Activated effector memory CD4-positive, alpha-beta T cell treated with Interleukin-2 at 50 U/mL for 16 hours (primary cell): Measurements from ENCODE around the gene GSTT2B.
"Not testable (repeated sequence)": the region's sequence is repeated elsewhere in the genome, so short reads cannot be mapped to it uniquely, and the experiment has no call there.

Experiments used
- DNase-seq: peaks from one replicate; pipeline ENCODE4 v3.0.0-alpha.2; 2020

The GSTT2B gene, protein sequence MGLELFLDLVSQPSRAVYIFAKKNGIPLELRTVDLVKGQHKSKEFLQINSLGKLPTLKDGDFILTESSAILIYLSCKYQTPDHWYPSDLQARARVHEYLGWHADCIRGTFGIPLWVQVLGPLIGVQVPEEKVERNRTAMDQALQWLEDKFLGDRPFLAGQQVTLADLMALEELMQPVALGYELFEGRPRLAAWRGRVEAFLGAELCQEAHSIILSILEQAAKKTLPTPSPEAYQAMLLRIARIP

DNA sequence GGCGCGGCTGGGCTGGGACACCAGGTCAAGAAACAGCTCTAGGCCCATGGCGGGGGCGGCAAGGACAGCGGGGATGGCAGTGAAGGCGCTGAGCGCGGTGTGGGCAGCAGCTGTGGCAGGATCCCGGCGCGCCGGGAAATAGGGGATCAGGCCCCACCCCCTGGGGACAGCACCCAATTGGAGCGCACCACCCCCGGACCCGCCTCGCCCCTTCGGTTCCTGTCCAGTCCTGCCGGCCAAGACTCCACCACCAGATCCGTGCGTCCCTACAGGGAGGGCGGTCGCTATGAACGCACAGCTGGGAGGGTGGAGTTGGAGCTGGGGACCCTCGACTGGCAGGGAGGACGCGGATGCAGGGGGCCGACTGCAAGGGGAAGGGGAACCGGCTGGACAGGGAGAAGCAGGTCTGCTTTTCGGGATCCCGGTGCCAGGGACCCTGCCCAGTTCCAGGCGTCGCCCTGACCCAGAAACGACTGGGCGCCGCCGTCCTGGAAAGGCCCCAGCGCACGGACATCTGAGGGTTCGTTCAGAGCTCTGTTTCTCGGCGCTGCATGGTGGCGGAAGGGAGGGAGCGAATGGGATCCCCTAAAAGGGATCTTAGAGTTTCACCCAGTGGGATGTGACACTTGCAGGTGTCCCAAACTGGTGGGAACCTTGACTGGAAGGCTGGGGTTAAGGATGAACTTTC is at the start of gene GSTT2B:
GSTT2B (minus strand) TSS at position 112 of the 688 bp plus-strand sequence; CDS start at position 48, 64 bp downstream.
- DNase-seq = not testable (repeated sequence)

- DNase-seq = no peak
These were observed 49.0 kb upstream of the GSTT2B start for GRCh38 chr22:24010018-24010391.

- DNase-seq = no peak
These were observed 48.4 kb upstream of the GSTT2B start for GRCh38 chr22:24009227-24010017.

DNA sequence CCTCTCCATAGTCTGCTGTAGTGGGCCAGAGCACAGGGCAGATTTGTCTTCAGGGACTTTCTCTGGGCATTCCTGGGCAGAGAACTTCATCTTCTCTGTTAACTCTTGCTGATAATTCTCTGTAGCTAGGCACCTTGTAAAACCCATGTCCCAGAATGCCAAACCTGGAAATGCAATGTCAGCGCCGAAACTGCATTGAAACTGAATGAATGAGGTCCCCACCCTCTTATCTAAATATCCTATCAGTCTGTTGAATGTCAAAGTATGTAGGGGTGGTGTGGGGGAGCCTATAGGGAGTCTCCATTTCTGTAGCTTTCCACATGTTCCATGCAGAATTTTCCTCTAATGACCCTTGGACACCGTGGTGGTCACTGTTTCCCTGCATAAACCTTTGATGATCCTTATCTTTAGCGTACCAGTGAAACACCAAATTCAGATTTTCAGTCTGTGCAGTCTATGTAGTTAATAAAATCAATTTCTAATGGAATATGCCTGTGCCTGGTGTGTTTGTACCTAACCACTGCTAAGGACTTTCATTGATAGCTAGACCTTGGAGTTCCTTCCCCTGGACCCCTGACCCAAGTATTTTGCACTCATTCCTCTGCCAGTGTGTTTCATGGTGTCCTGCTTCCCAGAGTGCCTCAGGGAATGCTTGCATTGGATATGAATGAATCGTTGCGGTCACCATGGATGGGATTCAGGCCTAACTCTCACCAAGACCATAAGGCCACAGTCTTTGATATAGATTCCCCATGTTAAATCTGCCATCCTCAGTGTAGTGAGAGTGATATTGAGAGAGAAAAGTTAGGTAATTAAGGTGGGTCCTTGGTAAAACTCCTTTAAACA is 47.6 kb upstream of the GSTT2B start:
- DNase-seq = no peak

DNA sequence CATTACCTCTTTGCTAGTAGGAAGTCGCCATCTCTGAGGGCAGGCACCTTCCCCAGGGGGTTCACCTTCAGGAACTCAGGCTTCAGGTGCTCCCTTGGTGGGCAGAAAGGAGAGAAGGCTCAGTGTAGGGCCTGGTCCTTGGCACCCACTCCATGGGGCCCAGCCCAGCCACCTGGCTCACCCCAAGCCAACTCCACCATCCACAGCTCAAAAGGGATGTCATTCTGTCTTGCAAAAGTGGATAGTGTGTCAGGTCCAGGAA is 47.0 kb upstream of the GSTT2B start:
- no peak for DNase-seq

DNA sequence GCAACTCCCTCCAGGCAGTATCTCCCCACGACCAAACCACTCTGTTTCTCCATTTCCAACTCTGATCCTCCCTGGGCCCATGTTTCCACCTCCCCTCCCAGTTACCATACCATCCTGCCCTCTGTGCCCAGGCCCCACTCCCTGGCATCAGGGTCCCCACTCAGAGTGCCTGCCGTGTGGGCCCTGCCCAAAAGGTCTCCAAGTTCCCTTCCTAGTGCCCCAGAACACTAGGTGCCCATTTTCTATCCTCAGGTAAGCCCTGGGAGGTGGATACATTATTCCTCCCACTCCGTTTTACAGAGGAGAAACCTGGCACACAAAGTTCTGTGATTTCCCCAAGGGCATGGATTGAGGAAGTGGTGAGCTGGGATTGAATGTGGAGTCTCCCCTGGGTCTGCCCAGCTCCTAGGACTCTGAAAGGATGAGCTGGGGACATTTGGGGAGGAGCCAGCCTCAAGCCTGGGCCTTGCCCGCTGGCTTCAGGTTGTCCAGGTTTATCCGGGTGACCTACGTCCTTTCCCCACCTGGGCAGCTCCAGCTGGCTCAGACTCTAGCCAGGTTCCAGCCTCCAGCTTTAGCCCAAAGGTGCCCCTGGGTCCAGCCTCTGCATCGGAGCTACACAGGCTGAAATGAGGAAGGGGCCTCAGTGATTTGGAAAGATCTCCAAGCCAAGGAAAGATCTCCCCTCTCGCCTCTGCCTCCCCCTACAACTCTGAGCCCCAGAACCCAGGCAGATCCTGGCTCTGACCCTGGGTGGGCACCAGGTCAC is 46.4 kb upstream of the GSTT2B start:
- no peak for DNase-seq

GRCh38 chr22:24006914-24007214 is 45.9 kb upstream of the GSTT2B start:
- DNase-seq = no peak

GRCh38 chr22:24006207-24006913 is 45.4 kb upstream of the GSTT2B start:
- no peak for DNase-seq

DNA sequence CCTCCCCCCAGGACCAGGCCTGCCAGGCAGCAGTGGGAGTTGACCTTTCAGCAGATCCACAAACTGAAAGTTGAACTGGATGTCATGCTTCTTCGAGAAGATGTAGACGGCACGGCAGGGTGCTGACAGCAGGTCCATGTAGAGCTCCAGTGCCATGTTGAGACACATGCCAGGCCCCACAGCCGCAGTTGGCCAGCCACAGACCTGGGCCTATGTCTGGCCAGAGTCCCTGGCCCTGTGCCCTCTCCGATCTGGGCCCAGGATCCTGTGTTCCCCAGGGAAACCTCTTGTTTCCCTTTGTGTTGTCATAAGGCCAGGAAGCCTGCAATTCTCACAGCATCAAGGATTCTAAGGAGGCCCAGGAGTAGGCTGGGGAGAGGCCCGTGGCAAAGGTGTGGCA is 44.2 kb upstream of the GSTT2B start, which contains the start of gene GSTT4:
GSTT4 (minus strand) TSS at position 253 of the 400 bp plus-strand sequence; CDS start at position 156, 97 bp downstream.
- DNase-seq = no peak

DNA sequence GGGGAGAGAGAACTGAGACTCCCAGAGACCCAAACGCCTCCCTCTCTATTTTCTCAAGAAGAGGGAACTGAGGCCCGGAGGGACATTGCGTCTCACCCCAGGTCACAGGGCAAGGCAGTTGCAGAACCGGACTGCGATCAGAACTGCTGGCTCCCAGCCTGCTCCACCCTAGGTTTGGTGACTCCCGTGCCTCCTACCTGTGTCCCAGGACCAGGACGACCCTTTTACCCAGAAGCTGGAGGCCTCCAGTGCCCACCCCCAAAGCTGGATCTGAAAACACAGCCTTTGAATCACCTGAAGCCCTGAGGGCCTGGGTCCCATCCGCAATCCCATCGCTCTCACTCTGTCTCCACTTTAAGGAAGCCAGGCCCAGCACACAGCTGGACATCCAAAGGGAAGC is 42.9 kb upstream of the GSTT2B start:
- DNase-seq = no peak

DNA sequence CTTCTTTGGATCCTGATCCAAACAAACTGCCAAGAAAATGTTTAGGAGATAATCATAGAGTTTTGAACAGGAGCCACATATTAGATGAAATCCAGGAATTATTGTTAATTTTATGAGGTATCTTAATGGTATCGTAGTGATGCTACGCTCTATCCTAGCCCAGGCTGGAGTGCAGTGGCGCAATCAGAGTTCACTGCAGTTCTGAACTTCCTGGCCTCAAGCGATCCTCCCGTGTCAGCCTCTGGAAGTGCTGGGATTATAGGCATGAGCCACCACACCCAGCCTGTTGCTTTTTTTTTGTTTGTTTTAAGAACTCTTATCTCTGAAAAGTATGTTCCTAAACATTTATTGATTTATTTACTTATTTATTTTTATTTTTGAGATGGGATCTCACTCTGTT is 41.9 kb upstream of the GSTT2B start:
- DNase-seq = no peak

GRCh38 chr22:24002272-24002671 is 41.3 kb upstream of the GSTT2B start:
- no peak for DNase-seq

- no peak for DNase-seq
These were observed 40.3 kb upstream of the GSTT2B start for GRCh38 chr22:24001314-24001713.

GRCh38 chr22:23999779-24000178 is 38.8 kb upstream of the GSTT2B start:
- DNase-seq = not testable (repeated sequence)

DNA sequence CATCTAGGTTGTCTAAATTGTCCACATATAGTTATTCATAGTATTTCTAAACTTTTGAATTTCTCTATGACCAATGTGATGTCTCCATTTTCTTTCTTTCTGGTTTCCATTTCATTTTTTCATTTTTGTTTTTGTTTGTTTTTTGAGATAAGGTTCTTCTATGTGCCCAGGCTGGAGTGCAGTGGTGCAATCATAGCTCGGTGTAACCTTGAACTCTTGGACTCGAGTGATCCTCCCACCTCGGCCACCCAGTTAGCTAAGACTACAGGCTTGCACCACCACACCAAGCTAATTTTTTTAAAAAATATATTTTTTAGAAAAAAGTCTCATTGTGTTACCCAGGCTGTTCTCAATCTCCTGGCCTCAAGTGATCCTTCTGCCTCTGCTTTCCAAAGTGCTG is 36.1 kb upstream of the GSTT2B start:
- no peak for DNase-seq

GRCh38 chr22:23993581-23994177 is 32.7 kb upstream of the GSTT2B start:
- not testable (repeated sequence) for DNase-seq

DNA sequence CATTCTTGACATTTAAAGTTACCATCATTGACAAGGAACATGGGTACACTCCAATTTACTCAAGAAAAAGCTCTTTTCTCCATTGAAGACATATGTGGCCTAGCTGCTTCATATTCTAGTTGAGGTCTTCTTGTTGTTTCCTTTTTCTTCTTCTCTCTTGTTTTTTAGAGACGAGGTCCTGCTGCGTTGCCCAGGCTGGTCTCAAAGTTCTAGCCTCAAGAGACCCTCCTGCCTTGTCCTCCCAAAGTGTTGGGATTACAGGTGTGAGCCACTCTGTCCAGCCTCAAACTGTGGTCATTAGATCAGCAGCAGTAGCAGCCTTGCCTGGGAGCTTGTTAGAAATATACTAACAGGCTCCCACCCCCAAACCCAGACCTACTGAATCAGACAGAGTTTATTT is 32.1 kb upstream of the GSTT2B start:
- DNase-seq = not testable (repeated sequence)

DNA sequence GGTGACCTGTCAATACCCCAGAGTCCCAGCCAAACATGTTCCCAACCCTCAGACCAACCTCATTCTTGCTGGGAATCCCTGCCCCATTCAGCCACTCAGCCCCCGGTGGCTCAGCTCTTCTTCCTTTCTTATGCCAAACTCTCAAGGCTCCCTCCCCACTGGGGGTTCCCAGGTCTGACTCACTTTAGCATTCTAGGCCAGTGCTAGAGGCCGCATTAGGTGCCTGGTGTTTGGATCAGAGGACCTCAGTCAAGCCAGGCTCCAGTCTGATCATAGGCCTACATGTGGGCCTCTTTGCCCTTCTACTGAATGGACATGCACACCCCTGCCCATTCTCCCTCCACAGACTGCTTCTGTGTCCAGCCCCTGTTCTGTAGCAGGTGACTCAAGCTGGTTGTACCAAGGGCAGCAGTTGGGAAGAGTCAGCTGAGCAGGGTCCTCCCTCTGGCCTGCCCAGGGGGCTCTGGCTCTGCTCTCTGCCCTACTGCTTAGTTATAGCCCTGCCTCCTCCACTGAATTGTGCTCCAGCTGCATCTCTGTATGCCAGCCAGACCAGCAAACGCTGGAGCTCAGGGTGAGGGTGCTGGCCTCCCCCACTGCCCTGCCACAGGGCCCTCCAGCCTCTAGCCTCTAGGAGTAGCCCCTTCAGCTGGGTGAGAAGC is 28.7 kb upstream of the GSTT2B start:
- DNase-seq = not testable (repeated sequence)

- not testable (repeated sequence) for DNase-seq
These were observed 25.7 kb upstream of the GSTT2B start for GRCh38 chr22:23986538-23987178.

GRCh38 chr22:23986089-23986488 is 25.1 kb upstream of the GSTT2B start:
- not testable (repeated sequence) for DNase-seq
